Prostate gland (tissue), 2 donors: ENCODE data around the gene MRPL48. TPM values are rescaled to one million over a fixed set of nuclear protein-coding genes. Genes with fewer than 3 reads are reported as not detected.

Experiments
- DNase-seq: peaks from one replicate; pipeline ENCODE4 v3.0.0-alpha.2; 2019; ENCODE audit warnings: low spot score
- H3K27ac ChIP-seq, 2 donors: fragments of 200-600 bp; sonication (generic); 2 replicates each; pipeline ENCODE4 v1.5.1; 2017 to 2019
- H3K27me3 ChIP-seq: fragments of 200-600 bp; sonication (generic); replicated peaks from 2 replicates; pipeline ENCODE4 v1.5.1; 2019; ENCODE audit not compliant: insufficient read depth
- H3K36me3 ChIP-seq, 2 donors: fragments of 200-600 bp; sonication (generic); 1 replicate in 1 of 2; 2 replicates in 1 of 2; pipeline versions ENCODE4 v1.5.1 to v1.8.1; 2017 to 2019
- H3K4me1 ChIP-seq: fragments of 200-600 bp; sonication (generic); replicated peaks from 2 replicates; pipeline ENCODE4 v1.5.1; 2019
- H3K4me3 ChIP-seq, 2 donors: fragments of 200-600 bp; sonication (generic); 2 replicates each; pipeline ENCODE4 v1.5.1; 2017 to 2019
- H3K9me3 ChIP-seq: fragments of 200-600 bp; sonication (generic); 2 replicates; pipeline ENCODE4 v1.5.1; 2017
- CTCF ChIP-seq, 4 experiments: fragments of 200-600 bp in 2 of 4; fragments of 450-650 bp in 2 of 4; sonication (generic) in 2 of 4; IDR thresholded peaks; 1 replicate in 3 of 4; 2 replicates in 1 of 4; pipeline ENCODE4 v1.5.1; 2016 to 2019; ENCODE audit warnings: antibody characterized with exemption in 4 of 4, mild to moderate bottlenecking in 2 of 4, moderate library complexity in 2 of 4
- POLR2A ChIP-seq: fragments of 450-650 bp; IDR thresholded peaks from one replicate; pipeline ENCODE4 v1.6.1; 2016; ENCODE audit warnings: antibody characterized with exemption, mild to moderate bottlenecking
- POLR2AphosphoS5 ChIP-seq: sonication (generic); formaldehyde crosslinking; IDR thresholded peaks from one replicate; pipeline ENCODE4 v1.6.1; 2017; ENCODE audit warnings: antibody characterized with exemption
- WGBS: methylation state at CpG from one replicate; pipeline ENCODE4 v1.1.5; 2018; 5-methylcytosine and 5-hydroxymethylcytosine counted together
- intact Hi-C: fragments of 100-400 bp; cut with DNase I; formaldehyde crosslinking; loops from one replicate; pipeline ENCODE4 v1.14.2; 2022
- total RNA-seq, 2 donors: library from RNA; depleted of rRNA; stranded (reverse); fragments of >200 nt; gene quantifications; one replicate each; pipeline ENCODE4 v1.1.0, GENCODE V29; 2016

Gene MRPL48
- total RNA-seq, 2 donors from 2014 or later: 11.1 to 33.0 TPM

DNA sequence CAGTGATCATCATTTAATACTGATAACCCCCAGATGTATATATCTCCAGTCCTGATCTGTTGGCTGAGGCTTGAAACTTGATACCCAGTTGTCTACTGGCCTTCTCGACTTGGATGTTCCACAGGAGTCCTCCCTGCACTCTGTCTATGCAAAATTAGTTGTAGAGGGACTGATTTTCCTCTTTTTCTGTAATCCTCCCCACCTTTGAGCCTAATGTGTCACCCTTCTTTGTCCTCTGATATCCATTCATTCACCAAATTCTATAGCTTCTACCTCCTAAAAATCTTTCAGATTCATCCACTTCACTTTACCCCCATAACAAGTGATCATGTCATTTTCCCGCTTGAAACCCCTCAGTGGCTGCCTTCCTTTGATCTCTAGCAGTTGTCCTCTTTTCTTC is 72.5 kb downstream of the MRPL48 start:
- no peak for TF ChIP-seq CTCF (IDR thresholded peaks at IDR 0.05)
- no peak for TF ChIP-seq POLR2AphosphoS5
- no peak for TF ChIP-seq POLR2A
- 60% methylated on average over 2 of the region's 2 CpGs for WGBS
- DNase-seq: no peak
- H3K36me3 ChIP-seq: no peaks in the 10 kb centered on the region
- H3K4me3 ChIP-seq: no peak overlapping the region
- H3K4me1 ChIP-seq: no peaks in the 10 kb centered on the region
- no peaks in the 10 kb centered on the region for H3K9me3 ChIP-seq
- H3K27ac ChIP-seq: no peak overlapping the region
- intact Hi-C loops: no loop called here
- no peaks in the 10 kb centered on the region for H3K27me3 ChIP-seq

GRCh38 chr11:73862986-73863385 is 75.3 kb downstream of the MRPL48 start:
- intact Hi-C loops: no loop called here
- 77% methylated on average over 4 of the region's 4 CpGs for WGBS

GRCh38 chr11:73866095-73866579 is 78.5 kb downstream of the MRPL48 start:
- no peaks in the 10 kb centered on the region for H3K9me3 ChIP-seq
- no peak overlapping the region for H3K27ac ChIP-seq
- no peaks in the 10 kb centered on the region for H3K4me1 ChIP-seq
- H3K4me3 ChIP-seq: no peak overlapping the region
- H3K36me3 ChIP-seq: no peaks in the 10 kb centered on the region
- DNase-seq: no peak
- whole genome bisulfite sequencing: 91% methylated on average over 5 of the region's 5 CpGs
- no peaks in the 10 kb centered on the region for H3K27me3 ChIP-seq
- TF ChIP-seq POLR2AphosphoS5 (no peak), POLR2A (no peak), CTCF (IDR thresholded peaks at IDR 0.05) (no peak)
- intact Hi-C loops: no loop called here

More at GRCh38 chr11:73862986-73863385, 75.3 kb downstream of the MRPL48 start:
- H3K36me3 ChIP-seq: no peaks in the 10 kb centered on the region
- no peaks in the 10 kb centered on the region for H3K4me1 ChIP-seq
- H3K4me3 ChIP-seq: no peak overlapping the region
- DNase-seq: no peak
- TF ChIP-seq POLR2A: no peak
- TF ChIP-seq POLR2AphosphoS5: no peak
- TF ChIP-seq CTCF (IDR thresholded peaks at IDR 0.05): no peak
- no peaks in the 10 kb centered on the region for H3K27me3 ChIP-seq
- no peaks in the 10 kb centered on the region for H3K9me3 ChIP-seq
- no peak overlapping the region for H3K27ac ChIP-seq

- Histone ChIP-seq H3K9me3 (no peaks in the 10 kb centered on the region), H3K27me3 (no peaks in the 10 kb centered on the region), H3K4me1 (no peaks in the 10 kb centered on the region), H3K27ac (no peak overlapping the region), H3K36me3 (no peaks in the 10 kb centered on the region), H3K4me3 (no peak overlapping the region)
- intact Hi-C loops: no loop called here
- WGBS: 44% methylated on average over 2 of the region's 2 CpGs
- no peak for DNase-seq
- TF ChIP-seq CTCF (IDR thresholded peaks at IDR 0.05) (no peak), POLR2A (no peak), POLR2AphosphoS5 (no peak)
Measured at GRCh38 chr11:73866586-73866996, 78.9 kb downstream of the MRPL48 start.

- Histone ChIP-seq H3K36me3 (no peaks in the 10 kb centered on the region), H3K4me3 (no peak overlapping the region), H3K9me3 (no peaks in the 10 kb centered on the region), H3K27me3 (no peaks in the 10 kb centered on the region), H3K27ac (no peak overlapping the region), H3K4me1 (no peaks in the 10 kb centered on the region)
- intact Hi-C loops: no loop called here
- TF ChIP-seq POLR2AphosphoS5: no peak
- no peak for TF ChIP-seq POLR2A
- TF ChIP-seq CTCF (IDR thresholded peaks at IDR 0.05): no peak
- 9% methylated on average over 1 of the region's 1 CpG for WGBS
- no peak for DNase-seq
Measured at GRCh38 chr11:73869332-73869949, 81.8 kb downstream of the MRPL48 start.
